ENCODE measurements around the gene SNAPIN. TPM values are rescaled to one million over a fixed set of nuclear protein-coding genes. Genes with fewer than 3 reads are reported as not detected.

The SNAPIN gene
- total and polyA plus RNA-seq, 9 donors = 31.6 to 70.2 (median 39.5) TPM

DNA sequence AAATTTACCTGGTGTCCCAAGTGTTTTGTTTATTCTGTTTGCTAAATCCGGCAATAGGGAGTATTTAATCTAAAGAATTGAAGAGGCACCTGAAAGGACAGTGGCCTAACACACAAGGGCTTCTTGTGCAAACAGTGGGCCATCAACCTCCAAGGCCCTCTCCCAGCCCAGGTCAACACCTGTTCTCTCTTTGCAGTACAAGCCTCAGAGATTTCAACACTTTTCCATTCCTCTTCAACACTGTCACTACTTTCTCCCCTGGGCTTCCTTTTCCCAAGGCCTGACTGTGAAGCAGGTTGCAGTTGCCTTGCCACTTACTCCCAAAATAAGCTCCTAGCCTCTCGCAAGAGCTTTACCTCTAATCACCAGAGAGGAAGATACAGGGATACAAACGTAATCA lies 3.2 kb upstream of the SNAPIN start:
- WGBS, 3 donors = 84 to 89% (median 88%) methylated on average over 3 of the region's 3 CpGs
- H3K4me1 ChIP-seq (ENCODE audit: insufficient read depth) = peaks cover 2% of the 10 kb centered on the region
- intact Hi-C loops (cut with DNase I) = no loop called here
- no peak for DNase-seq
- TF ChIP-seq POLR2A (IDR thresholded peaks at IDR 0.05) (no peak), CTCF (IDR thresholded peaks at IDR 0.05) (no peak), EP300 (IDR thresholded peaks at IDR 0.05) (no peak)
- H3K4me3 ChIP-seq = no peak overlapping the region
- H3K27ac ChIP-seq = no peak overlapping the region
- no peaks in the 10 kb centered on the region for H3K27me3 ChIP-seq
- H3K9me3 ChIP-seq = no peaks in the 10 kb centered on the region
- H3K36me3 ChIP-seq = no peaks in the 10 kb centered on the region

DNA sequence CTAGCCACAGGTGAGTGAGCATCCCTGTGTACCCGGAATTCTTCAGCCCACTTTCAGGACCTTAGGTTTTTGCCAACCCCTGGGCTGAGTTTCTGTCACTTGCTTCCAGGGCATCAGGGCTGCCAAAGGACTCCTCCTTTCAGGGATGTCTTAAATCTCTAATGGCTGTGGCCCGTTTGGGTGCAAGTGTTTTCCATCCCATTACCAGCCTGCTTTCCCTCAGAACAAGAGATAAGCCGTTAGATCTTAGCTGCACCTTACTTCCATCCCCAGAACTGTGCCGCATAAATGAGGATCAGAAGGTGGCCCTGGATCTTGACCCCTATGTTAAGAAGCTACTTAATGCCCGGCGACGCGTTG lies 652 bp downstream of the SNAPIN start:
- intact Hi-C loops (cut with DNase I) = no loop called here
- no peak for DNase-seq
- H3K27ac ChIP-seq = peak overlapping the region; percentile 86 to 91
- WGBS, 3 donors = 14 to 18% (median 14%) methylated on average over 8 of the region's 8 CpGs
- no peak for TF ChIP-seq EP300 (IDR thresholded peaks at IDR 0.05)
- TF ChIP-seq CTCF (IDR thresholded peaks at IDR 0.05) = no peak
- no peak for TF ChIP-seq POLR2A (IDR thresholded peaks at IDR 0.05)
- H3K4me3 ChIP-seq = peak overlapping the region; percentile 57
- no peaks in the 10 kb centered on the region for H3K9me3 ChIP-seq
- H3K4me1 ChIP-seq (ENCODE audit: insufficient read depth) = peaks cover 2% of the 10 kb centered on the region
- no peaks in the 10 kb centered on the region for H3K27me3 ChIP-seq
- H3K36me3 ChIP-seq = no peaks in the 10 kb centered on the region

DNA sequence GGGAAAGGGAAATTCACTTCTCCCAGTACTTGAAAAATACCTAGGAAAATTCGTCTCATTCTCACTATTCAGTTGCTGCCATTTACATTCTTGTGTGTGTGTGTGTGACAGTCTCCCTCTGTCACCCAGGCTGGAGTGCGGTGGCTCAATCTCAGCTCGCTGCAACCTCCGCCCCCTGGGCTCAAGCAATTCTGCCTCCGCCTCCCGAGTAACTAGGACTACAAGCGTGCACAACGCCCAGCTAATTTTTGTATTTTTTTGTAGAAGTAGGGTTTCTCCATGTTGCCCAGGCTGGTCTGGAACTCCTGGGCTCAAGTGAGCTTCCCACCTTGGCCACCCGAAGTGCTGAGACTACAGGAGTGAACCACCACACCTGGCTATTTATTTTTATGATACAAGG lies 1.2 kb downstream of the SNAPIN start:
- Histone ChIP-seq H3K36me3 (no peaks in the 10 kb centered on the region), H3K27ac (no peak overlapping the region), H3K9me3 (no peaks in the 10 kb centered on the region), H3K27me3 (no peaks in the 10 kb centered on the region), H3K4me1 (ENCODE audit: insufficient read depth) (peaks cover 2% of the 10 kb centered on the region), H3K4me3 (peak overlapping the region; percentile 57)
- 69 to 81% (median 76%) methylated on average over 9 of the region's 9 CpGs for WGBS, 3 donors
- intact Hi-C loops (cut with DNase I) = loop anchor here in 1 of 4 donors (10.0 kb wide), 1 partner anchor 145 kb away; no protein-coding TSS in a partner anchor
- DNase-seq = peak in 1 of 5 donors; percentile 33
- TF ChIP-seq POLR2A (IDR thresholded peaks at IDR 0.05) (no peak), EP300 (IDR thresholded peaks at IDR 0.05) (no peak), CTCF (IDR thresholded peaks at IDR 0.05) (no peak)

DNA sequence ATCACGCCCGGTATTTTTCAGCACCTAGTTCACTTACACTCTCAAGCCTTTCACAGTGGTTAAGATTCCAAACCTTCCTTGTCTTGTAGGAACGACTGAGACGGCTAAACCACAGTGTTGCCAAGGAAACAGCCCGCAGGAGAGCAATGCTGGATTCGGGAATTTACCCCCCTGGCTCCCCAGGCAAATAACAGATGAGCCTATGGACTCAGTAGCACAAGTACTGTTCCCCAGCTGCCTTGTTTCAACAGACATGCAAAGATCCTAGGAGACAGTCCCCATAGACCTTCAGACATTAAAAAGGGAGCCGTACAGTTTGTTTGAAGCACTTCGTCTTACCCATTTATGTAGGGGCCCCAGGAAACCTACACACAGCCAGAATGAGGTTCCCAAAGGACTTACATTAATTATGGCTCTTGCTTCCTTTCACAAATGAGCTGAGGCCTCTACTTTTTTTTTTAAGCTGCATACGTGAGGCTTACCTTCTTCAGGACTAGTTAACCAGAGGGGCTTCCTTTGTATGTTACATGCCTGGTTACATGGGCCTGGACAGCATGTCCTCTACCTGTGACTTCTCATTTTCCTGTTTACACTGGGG lies 2.7 kb downstream of the SNAPIN start:
- no peak overlapping the region for H3K27ac ChIP-seq
- no peak overlapping the region for H3K4me3 ChIP-seq
- peak in 2 of 5 donors; percentile 7 to 14 for DNase-seq
- H3K4me1 ChIP-seq (ENCODE audit: insufficient read depth) = peaks cover 2% of the 10 kb centered on the region
- no peaks in the 10 kb centered on the region for H3K9me3 ChIP-seq
- no peaks in the 10 kb centered on the region for H3K36me3 ChIP-seq
- 53 to 58% (median 57%) methylated on average over 9 of the region's 9 CpGs for WGBS, 3 donors
- TF ChIP-seq EP300 (IDR thresholded peaks at IDR 0.05) (no peak), CTCF (IDR thresholded peaks at IDR 0.05) (no peak), POLR2A (IDR thresholded peaks at IDR 0.05) (no peak)
- intact Hi-C loops (cut with DNase I) = loop anchor here in 1 of 4 donors (10.0 kb wide), 1 partner anchor 146 kb away; no protein-coding TSS in a partner anchor
- H3K27me3 ChIP-seq = no peaks in the 10 kb centered on the region

Data from ovary (tissue), 9 donors.